HEK293 (cell line): Measurements from ENCODE around the gene ABL2.

ENCODE experiments used
- CTCF ChIA-PET: fragments of 350-600 bp; formaldehyde crosslinking; extraction: SDS; loops from one replicate; lab custom pipeline; 2021; ENCODE audit warnings: antibody characterized with exemption; lab: Yijun Ruan, JAX
- POLR2A ChIA-PET: fragments of 300-600 bp; formaldehyde crosslinking; extraction: SDS; loops from one replicate; lab custom pipeline; 2020; ENCODE audit warnings: antibody characterized with exemption, inconsistent platforms; lab: Yijun Ruan, JAX
- H3K27ac ChIP-seq: fragments of 200-500 bp; sonication (Bioruptor generic); 2 replicates; pipeline ENCODE4 v1.5.1; 2014; ENCODE audit warnings: low read depth, low read length, control low read depth, inconsistent platforms; ENCODE audit errors: extremely low read depth
- H3K36me3 ChIP-seq, 2 experiments: fragments of 200-500 bp in 1 of 2; sonication (Bioruptor generic) in 1 of 2; 1 replicate in 1 of 2; 2 replicates in 1 of 2; pipeline ENCODE4 v1.5.1; 2014 to 2017; ENCODE audit warnings: inconsistent platforms in 2 of 2, low read length in 2 of 2; ENCODE audit not compliant: control insufficient read depth in 2 of 2, insufficient read depth in 1 of 2
- H3K4me1 ChIP-seq: fragments of 200-500 bp; sonication (Bioruptor generic); 2 replicates; pipeline ENCODE4 v1.5.1; 2014; ENCODE audit warnings: mild to moderate bottlenecking, low read length, inconsistent platforms; ENCODE audit not compliant: control insufficient read depth, insufficient read depth
- H3K4me3 ChIP-seq: 2 replicates; pipeline ENCODE4 v1.5.1; 2011; ENCODE audit warnings: low read depth, mild to moderate bottlenecking, control low read depth, low read length, moderate library complexity
- H3K9me3 ChIP-seq: fragments of 200-500 bp; sonication (Bioruptor generic); 2 replicates; pipeline ENCODE4 v1.5.1; 2014; ENCODE audit warnings: low read depth, low read length, inconsistent platforms; ENCODE audit not compliant: control insufficient read depth, insufficient read depth
- BCL6B ChIP-seq: fragments of 450-650 bp; formaldehyde crosslinking; IDR thresholded peaks from 2 replicates; pipeline ENCODE4 v1.5.1; 2017; ENCODE audit warnings: missing biosample characterization, missing genetic modification characterization
- GLIS1 ChIP-seq: fragments of 450-650 bp; formaldehyde crosslinking; IDR thresholded peaks from 2 replicates; pipeline ENCODE4 v1.5.1; 2016; ENCODE audit warnings: missing biosample characterization, missing genetic modification characterization
- GLIS2 ChIP-seq: fragments of 450-650 bp; formaldehyde crosslinking; IDR thresholded peaks from 2 replicates; pipeline ENCODE4 v1.5.1; 2016; ENCODE audit warnings: missing biosample characterization, missing genetic modification characterization
- PRDM10 ChIP-seq: fragments of 450-650 bp; formaldehyde crosslinking; IDR thresholded peaks from 2 replicates; pipeline ENCODE4 v1.5.1; 2016; ENCODE audit warnings: missing biosample characterization, missing genetic modification characterization
- ZBTB17 ChIP-seq: fragments of 450-650 bp; formaldehyde crosslinking; IDR thresholded peaks from 2 replicates; pipeline ENCODE4 v1.5.1; 2016; ENCODE audit warnings: missing biosample characterization, missing genetic modification characterization
- ZBTB48 ChIP-seq: fragments of 450-650 bp; formaldehyde crosslinking; IDR thresholded peaks from 2 replicates; pipeline ENCODE4 v1.5.1; 2016; ENCODE audit warnings: missing biosample characterization, missing genetic modification characterization
- ZNF114 ChIP-seq: fragments of 450-650 bp; formaldehyde crosslinking; IDR thresholded peaks from 2 replicates; pipeline ENCODE4 v1.5.0; 2017; ENCODE audit warnings: missing biosample characterization, missing genetic modification characterization
- ZNF239 ChIP-seq: fragments of 450-650 bp; formaldehyde crosslinking; IDR thresholded peaks from 2 replicates; pipeline ENCODE4 v1.5.1; 2016; ENCODE audit warnings: missing biosample characterization, missing genetic modification characterization
- ZNF24 ChIP-seq: fragments of 450-650 bp; formaldehyde crosslinking; IDR thresholded peaks from 2 replicates; pipeline ENCODE4 v1.5.1; 2016; ENCODE audit warnings: missing biosample characterization, missing genetic modification characterization
- ZNF341 ChIP-seq: fragments of 450-650 bp; formaldehyde crosslinking; IDR thresholded peaks from 2 replicates; pipeline ENCODE4; 2016; ENCODE audit warnings: low read depth, missing biosample characterization, missing genetic modification characterization
- ZNF394 ChIP-seq: fragments of 450-650 bp; formaldehyde crosslinking; IDR thresholded peaks from 2 replicates; pipeline ENCODE4 v1.5.1; 2016; ENCODE audit warnings: missing biosample characterization, missing genetic modification characterization, mild to moderate bottlenecking, moderate library complexity, borderline replicate concordance
- ZNF529 ChIP-seq: fragments of 450-650 bp; formaldehyde crosslinking; IDR thresholded peaks from 2 replicates; pipeline ENCODE4 v1.5.1; 2017; ENCODE audit warnings: missing genetic modification characterization, missing biosample characterization; ENCODE audit not compliant: insufficient replicate concordance
- ZNF704 ChIP-seq: fragments of 450-650 bp; formaldehyde crosslinking; IDR thresholded peaks from 2 replicates; pipeline ENCODE4 v1.5.1; 2016; ENCODE audit warnings: missing biosample characterization, missing genetic modification characterization
- TF ChIP-seq, protein P1 (sequence below): fragments of 450-650 bp; formaldehyde crosslinking; conservative IDR thresholded peaks from 2 replicates; pipeline ENCODE4 v1.5.1; 2016; ENCODE audit warnings: low read depth, missing biosample characterization, missing genetic modification characterization
- TF ChIP-seq, protein P2 (sequence below): fragments of 450-650 bp; formaldehyde crosslinking; IDR thresholded peaks from 2 replicates; pipeline ENCODE4 v1.5.1; 2016; ENCODE audit warnings: missing biosample characterization, missing genetic modification characterization

ABL2 gene

GRCh38 chr1:179087665-179088064 is 141.8 kb downstream of the ABL2 start:
- Histone ChIP-seq H3K27ac (no peak overlapping the region), H3K4me3 (no peak overlapping the region), H3K36me3 (peaks cover 0 to 67% of the 10 kb centered on the region in 2 experiments; a peak in 2 of 3 replicates), H3K9me3 (no peaks in the 10 kb centered on the region), H3K4me1 (no peaks in the 10 kb centered on the region)
- CTCF ChIA-PET: interaction anchor here (0.5 to 1.4 kb wide), 5 partner anchors 33 to 728 kb away, joined by 3 to 4 read pairs (median 3); no protein-coding TSS in a partner anchor
- TF ChIP-seq GLIS1 (tag by site-specific recombination) (peak; percentile 37; the same call in 1 of the 2 replicates), ZNF529 (tag by site-specific recombination) (no peak), ZNF394 (0 out of 2 replicates have a peak, but pooled peaks have one; percentile 34)
- POLR2A ChIA-PET: interaction anchor here (0.6 kb wide), 1 partner anchor 58 kb away, joined by 3 read pairs; no protein-coding TSS in a partner anchor

DNA sequence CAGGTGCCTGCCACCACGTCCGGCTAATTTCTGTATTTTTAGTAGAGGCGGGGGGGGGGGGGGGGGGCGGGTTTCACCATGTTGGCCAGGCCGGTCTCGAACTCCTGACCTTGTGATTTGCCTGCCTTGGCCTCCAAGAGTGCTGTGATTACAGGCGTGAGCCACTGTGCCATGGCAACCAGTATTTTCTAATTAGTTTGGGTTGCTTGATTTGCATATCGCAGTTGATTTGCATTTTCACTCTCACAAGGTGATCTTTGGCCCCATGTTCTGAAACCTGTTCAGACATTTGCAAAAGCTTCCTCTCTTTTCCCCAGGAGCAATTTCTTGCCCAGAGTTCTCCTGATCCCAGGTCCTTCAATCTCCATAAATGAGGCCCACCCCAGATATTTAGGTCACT is 145.9 kb downstream of the ABL2 start:
- no peak overlapping the region for H3K27ac ChIP-seq
- peaks cover 0 to 34% of the 10 kb centered on the region in 2 experiments; a peak in 2 of 3 replicates for H3K36me3 ChIP-seq
- POLR2A ChIA-PET: interaction anchor here (2.1 kb wide), 1 partner anchor 8 kb away, joined by 15 read pairs; no protein-coding TSS in a partner anchor
- H3K4me1 ChIP-seq: no peaks in the 10 kb centered on the region
- TF ChIP-seq ZNF114 (no peak), BCL6B (no peak), ZNF24 (tag by site-specific recombination) (no peak), GLIS2 (tag by site-specific recombination) (no peak), ZNF239 (tag by site-specific recombination) (no peak)
- H3K9me3 ChIP-seq: no peaks in the 10 kb centered on the region
- H3K4me3 ChIP-seq: no peak overlapping the region
- CTCF ChIA-PET: interaction anchor here (0.6 to 1.5 kb wide), 4 partner anchors 17 to 542 kb away, joined by 3 to 5 read pairs (median 4); no protein-coding TSS in a partner anchor

- peaks cover 0 to 29% of the 10 kb centered on the region in 2 experiments; a peak in 2 of 3 replicates for H3K36me3 ChIP-seq
- TF ChIP-seq, protein P1, sequence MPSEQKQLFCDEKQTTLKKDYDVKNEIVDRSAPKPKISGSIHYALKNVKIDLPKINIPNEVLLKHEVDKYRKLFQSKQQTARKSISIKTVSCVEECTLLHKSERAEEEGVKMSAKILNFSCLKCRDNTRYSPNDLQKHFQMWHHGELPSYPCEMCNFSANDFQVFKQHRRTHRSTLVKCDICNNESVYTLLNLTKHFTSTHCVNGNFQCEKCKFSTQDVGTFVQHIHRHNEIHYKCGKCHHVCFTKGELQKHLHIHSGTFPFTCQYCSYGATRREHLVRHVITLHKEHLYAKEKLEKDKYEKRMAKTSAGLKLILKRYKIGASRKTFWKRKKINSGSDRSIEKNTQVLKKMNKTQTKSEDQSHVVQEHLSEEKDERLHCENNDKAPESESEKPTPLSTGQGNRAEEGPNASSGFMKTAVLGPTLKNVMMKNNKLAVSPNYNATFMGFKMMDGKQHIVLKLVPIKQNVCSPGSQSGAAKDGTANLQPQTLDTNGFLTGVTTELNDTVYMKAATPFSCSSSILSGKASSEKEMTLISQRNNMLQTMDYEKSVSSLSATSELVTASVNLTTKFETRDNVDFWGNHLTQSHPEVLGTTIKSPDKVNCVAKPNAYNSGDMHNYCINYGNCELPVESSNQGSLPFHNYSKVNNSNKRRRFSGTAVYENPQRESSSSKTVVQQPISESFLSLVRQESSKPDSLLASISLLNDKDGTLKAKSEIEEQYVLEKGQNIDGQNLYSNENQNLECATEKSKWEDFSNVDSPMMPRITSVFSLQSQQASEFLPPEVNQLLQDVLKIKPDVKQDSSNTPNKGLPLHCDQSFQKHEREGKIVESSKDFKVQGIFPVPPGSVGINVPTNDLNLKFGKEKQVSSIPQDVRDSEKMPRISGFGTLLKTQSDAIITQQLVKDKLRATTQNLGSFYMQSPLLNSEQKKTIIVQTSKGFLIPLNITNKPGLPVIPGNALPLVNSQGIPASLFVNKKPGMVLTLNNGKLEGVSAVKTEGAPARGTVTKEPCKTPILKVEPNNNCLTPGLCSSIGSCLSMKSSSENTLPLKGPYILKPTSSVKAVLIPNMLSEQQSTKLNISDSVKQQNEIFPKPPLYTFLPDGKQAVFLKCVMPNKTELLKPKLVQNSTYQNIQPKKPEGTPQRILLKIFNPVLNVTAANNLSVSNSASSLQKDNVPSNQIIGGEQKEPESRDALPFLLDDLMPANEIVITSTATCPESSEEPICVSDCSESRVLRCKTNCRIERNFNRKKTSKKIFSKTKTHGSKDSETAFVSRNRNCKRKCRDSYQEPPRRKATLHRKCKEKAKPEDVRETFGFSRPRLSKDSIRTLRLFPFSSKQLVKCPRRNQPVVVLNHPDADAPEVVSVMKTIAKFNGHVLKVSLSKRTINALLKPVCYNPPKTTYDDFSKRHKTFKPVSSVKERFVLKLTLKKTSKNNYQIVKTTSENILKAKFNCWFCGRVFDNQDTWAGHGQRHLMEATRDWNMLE (tag by site-specific recombination): no peak
- 0 out of 2 replicates have a peak, but pooled peaks have one; percentile 12 for TF ChIP-seq ZNF394
- peak; percentile 73 for TF ChIP-seq PRDM10 (tag by site-specific recombination)
- peak; percentile 30 for TF ChIP-seq ZBTB17 (tag by site-specific recombination)
- no peak for TF ChIP-seq ZNF704 (tag by site-specific recombination)
- TF ChIP-seq ZNF341 (tag by site-specific recombination): 0 out of 2 replicates have a peak, but pooled peaks have one; percentile 17
- peak; percentile 91; the same call in 1 of the 2 replicates for TF ChIP-seq ZBTB48 (tag by site-specific recombination)
- TF ChIP-seq, protein P2, sequence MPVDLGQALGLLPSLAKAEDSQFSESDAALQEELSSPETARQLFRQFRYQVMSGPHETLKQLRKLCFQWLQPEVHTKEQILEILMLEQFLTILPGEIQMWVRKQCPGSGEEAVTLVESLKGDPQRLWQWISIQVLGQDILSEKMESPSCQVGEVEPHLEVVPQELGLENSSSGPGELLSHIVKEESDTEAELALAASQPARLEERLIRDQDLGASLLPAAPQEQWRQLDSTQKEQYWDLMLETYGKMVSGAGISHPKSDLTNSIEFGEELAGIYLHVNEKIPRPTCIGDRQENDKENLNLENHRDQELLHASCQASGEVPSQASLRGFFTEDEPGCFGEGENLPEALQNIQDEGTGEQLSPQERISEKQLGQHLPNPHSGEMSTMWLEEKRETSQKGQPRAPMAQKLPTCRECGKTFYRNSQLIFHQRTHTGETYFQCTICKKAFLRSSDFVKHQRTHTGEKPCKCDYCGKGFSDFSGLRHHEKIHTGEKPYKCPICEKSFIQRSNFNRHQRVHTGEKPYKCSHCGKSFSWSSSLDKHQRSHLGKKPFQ (tag by site-specific recombination): no peak
- CTCF ChIA-PET: interaction anchor here (0.5 to 1.5 kb wide), 7 partner anchors 16 to 541 kb away, joined by 3 to 5 read pairs (median 3); no protein-coding TSS in a partner anchor
Measured at GRCh38 chr1:179082999-179083335, 146.5 kb downstream of the ABL2 start.

More at GRCh38 chr1:179082999-179083335, 146.5 kb downstream of the ABL2 start:
- Histone ChIP-seq H3K4me1 (no peaks in the 10 kb centered on the region), H3K27ac (no peak overlapping the region), H3K9me3 (no peaks in the 10 kb centered on the region), H3K4me3 (peak overlapping the region; percentile 91)
- POLR2A ChIA-PET: interaction anchor here (0.6 to 2.1 kb wide), 2 partner anchors 9 to 56 kb away, joined by 4 to 15 read pairs; no protein-coding TSS in a partner anchor
